GM23338 (cell line): ENCODE results near the gene ADD1. TPM values are rescaled to one million over a fixed set of nuclear protein-coding genes. Genes with fewer than 3 reads are reported as not detected.

Experiments
- ATAC-seq: fragments of 200-7000 bp; cut with Tn5 transposase; 3 replicates; pipeline ENCODE4 v1.9.1; 2020
- DNase-seq: peaks from one replicate; pipeline ENCODE4 v3.0.0-alpha.2; 2015; ENCODE audit warnings: low spot score
- H2AFZ ChIP-seq: fragments of 200-600 bp; sonication (generic); 2 replicates; pipeline ENCODE4 v1.8.0; 2016; ENCODE audit warnings: antibody characterized with exemption, mild to moderate bottlenecking, moderate library complexity
- H3F3A ChIP-seq: fragments of 200-600 bp; sonication (generic); replicated peaks from 2 replicates; pipeline ENCODE4 v1.8.0; 2017; ENCODE audit warnings: antibody characterized with exemption, mixed run types, low read depth
- H3K27ac ChIP-seq: fragments of 200-600 bp; sonication (generic); 2 replicates; pipeline ENCODE4 v1.6.1; 2016; ENCODE audit warnings: low read depth
- H3K27me3 ChIP-seq: fragments of 200-600 bp; sonication (generic); 2 replicates; pipeline ENCODE4 v1.8.0; 2016; ENCODE audit warnings: mild to moderate bottlenecking, mixed run types, moderate library complexity; ENCODE audit not compliant: insufficient read depth
- H3K36me3 ChIP-seq: fragments of 200-600 bp; sonication (generic); 2 replicates; pipeline ENCODE4 v1.8.0; 2016; ENCODE audit warnings: mild to moderate bottlenecking; ENCODE audit not compliant: insufficient read depth
- H3K4me1 ChIP-seq: fragments of 200-600 bp; sonication (generic); 2 replicates; pipeline ENCODE4 v1.8.0; 2016; ENCODE audit warnings: mild to moderate bottlenecking, moderate library complexity; ENCODE audit not compliant: insufficient read depth
- H3K4me2 ChIP-seq: fragments of 200-600 bp; sonication (generic); 2 replicates; pipeline ENCODE4 v1.7.1; 2017; ENCODE audit warnings: mixed run types
- H3K4me3 ChIP-seq: fragments of 200-600 bp; sonication (generic); 2 replicates; pipeline ENCODE4 v1.6.1; 2016; ENCODE audit warnings: mixed run types
- H3K79me2 ChIP-seq: fragments of 200-600 bp; sonication (generic); replicated peaks from 2 replicates; pipeline ENCODE4 v1.8.0; 2017; ENCODE audit warnings: mild to moderate bottlenecking; ENCODE audit not compliant: insufficient read depth
- H3K9me2 ChIP-seq: fragments of 200-600 bp; sonication (generic); 2 replicates; pipeline ENCODE4 v1.8.0; 2017; ENCODE audit not compliant: insufficient read depth
- H4K20me1 ChIP-seq: fragments of 200-600 bp; sonication (generic); replicated peaks from 2 replicates; pipeline ENCODE4 v1.8.0; 2017; ENCODE audit warnings: mild to moderate bottlenecking; ENCODE audit not compliant: insufficient read depth
- H3K27ac Mint-ChIP-seq: 2 replicates; pipeline ENCODE4 v1.8.0; 2020; ENCODE audit warnings: inconsistent platforms, mild to moderate bottlenecking, moderate library complexity, mixed read lengths
- H3K27me3 Mint-ChIP-seq: 3 replicates; pipeline ENCODE4 v1.8.0; 2022; ENCODE audit warnings: low read depth, mild to moderate bottlenecking, moderate library complexity, mixed read lengths, inconsistent platforms; ENCODE audit not compliant: insufficient read depth, poor library complexity
- H3K36me3 Mint-ChIP-seq: 3 replicates; pipeline ENCODE4 v1.8.0; 2021; ENCODE audit warnings: low read depth, mild to moderate bottlenecking, inconsistent platforms, moderate library complexity, mixed read lengths
- H3K4me1 Mint-ChIP-seq: 3 replicates; pipeline ENCODE4 v1.8.0; 2020; ENCODE audit warnings: mild to moderate bottlenecking, inconsistent platforms, mixed read lengths
- H3K4me3 Mint-ChIP-seq: 3 replicates; pipeline ENCODE4 v1.8.0; 2021; ENCODE audit warnings: moderate library complexity, mild to moderate bottlenecking, inconsistent platforms, mixed read lengths
- H3K9me3 Mint-ChIP-seq: 3 replicates; pipeline ENCODE4 v1.8.0; 2020; ENCODE audit warnings: moderate library complexity, mild to moderate bottlenecking, inconsistent platforms, mixed read lengths
- CREB1 ChIP-seq: fragments of 250-450 bp; sonication (Bioruptor Pico); IDR thresholded peaks from 2 replicates; pipeline ENCODE4 v1.5.0; 2020; ENCODE audit warnings: low read depth, mild to moderate bottlenecking, moderate library complexity
- CTCF ChIP-seq, 2 experiments: fragments of 200-600 bp in 1 of 2; sonication (generic) in 1 of 2; conservative IDR thresholded peaks; 2 replicates each; pipeline versions ENCODE4 v1.5.1 to v1.6.1; 2016 to 2017; ENCODE audit warnings: antibody characterized with exemption in 2 of 2, low read depth in 2 of 2, mild to moderate bottlenecking in 2 of 2, moderate library complexity in 1 of 2
- ETS1 ChIP-seq: IDR thresholded peaks from 2 replicates; pipeline ENCODE4 v1.6.1; 2016; ENCODE audit warnings: antibody characterized with exemption
- EZH2 ChIP-seq: fragments of 200-600 bp; sonication (generic); IDR thresholded peaks from one replicate; pipeline ENCODE4 v1.8.0; 2017; ENCODE audit warnings: antibody characterized with exemption, mild to moderate bottlenecking, low read depth; ENCODE audit not compliant: unreplicated experiment
- EZH2phosphoT487 ChIP-seq: fragments of 200-600 bp; sonication (generic); IDR thresholded peaks from one replicate; pipeline ENCODE4 v1.8.1; 2018; ENCODE audit warnings: antibody characterized with exemption; ENCODE audit not compliant: unreplicated experiment
- JUNB ChIP-seq: IDR thresholded peaks from one replicate; pipeline ENCODE4 v1.6.1; 2016; ENCODE audit warnings: antibody characterized with exemption; ENCODE audit not compliant: unreplicated experiment
- NANOG ChIP-seq: IDR thresholded peaks from 2 replicates; pipeline ENCODE4 v1.6.1; 2016; ENCODE audit warnings: antibody characterized with exemption, borderline replicate concordance
- POLR2AphosphoS5 ChIP-seq: IDR thresholded peaks from 2 replicates; pipeline ENCODE4 v1.6.1; 2016; ENCODE audit warnings: antibody characterized with exemption, low read depth
- REST ChIP-seq: IDR thresholded peaks from one replicate; pipeline ENCODE4 v1.6.1; 2018; ENCODE audit warnings: antibody characterized with exemption; ENCODE audit not compliant: unreplicated experiment
- STAT1 ChIP-seq: IDR thresholded peaks from one replicate; pipeline ENCODE4 v1.6.1; 2016; ENCODE audit warnings: antibody characterized with exemption; ENCODE audit not compliant: unreplicated experiment
- ZNF114 ChIP-seq: fragments of 250-450 bp; sonication (Bioruptor Pico); IDR thresholded peaks from 2 replicates; pipeline ENCODE4 v1.5.0; 2020; ENCODE audit warnings: mild to moderate bottlenecking, moderate library complexity
- ZNF331 ChIP-seq: fragments of 250-450 bp; sonication (Bioruptor Pico); IDR thresholded peaks from 2 replicates; pipeline ENCODE4 v1.5.0; 2020; ENCODE audit warnings: low read depth, mild to moderate bottlenecking, moderate library complexity
- ZNF462 ChIP-seq: fragments of 250-450 bp; sonication (Bioruptor Pico); IDR thresholded peaks from 2 replicates; pipeline ENCODE4 v1.5.0; 2020; ENCODE audit warnings: mild to moderate bottlenecking, moderate library complexity
- polyA plus RNA-seq: library from polyadenylated mRNA; unstranded; fragments of >200 nt; fragmentation: Nextera tagmentation; extraction: Ambion mirVana; gene quantifications from 2 replicates; pipeline ENCODE4 v1.2.1, GENCODE V29; 2016
- total RNA-seq: library from RNA; depleted of rRNA; stranded (reverse); fragments of >200 nt; shearing (Covaris generic); gene quantifications from 2 replicates; pipeline ENCODE4 v1.2.3, GENCODE V29; 2014

Gene ADD1
- total and polyA plus RNA-seq, 2 experiments from 2014 or later = 126 to 144 TPM

- H4K20me1 ChIP-seq = peaks cover 6% of the 10 kb centered on the region
These were observed 26.0 kb downstream of the ADD1 start for GRCh38 chr4:2869659-2870058.

More at GRCh38 chr4:2869659-2870058, 26.0 kb downstream of the ADD1 start:
- Mint-ChIP-seq H3K27ac (peak overlapping the region; percentile 2; the same call in 1 of the 2 replicates), H3K36me3 (no peaks in the 10 kb centered on the region), H3K9me3 (no peaks in the 10 kb centered on the region), H3K27me3 (peaks cover 2% of the 10 kb centered on the region), H3K4me1 (peaks cover 47% of the 10 kb centered on the region), H3K4me3 (no peak overlapping the region; the same call in 2 of the 3 replicates)
- H3F3A ChIP-seq = 0 out of 2 replicates have a peak, but pooled peaks cover 2% of the 10 kb centered on the region
- peaks cover 99% of the 10 kb centered on the region for H3K79me2 ChIP-seq
- peaks cover 54% of the 10 kb centered on the region for H3K4me1 ChIP-seq
- H3K9me2 ChIP-seq = no peaks in the 10 kb centered on the region
- ATAC-seq (no peak), DNase-seq (no peak)
- peak overlapping the region; percentile 48; the same call in 1 of the 2 replicates for H3K27ac ChIP-seq
- TF ChIP-seq JUNB (no peak), CTCF (conservative IDR thresholded peaks at IDR 0.05; ENCODE audit: low read depth in 2 of 2) (no peak), ETS1 (no peak), CREB1 (CRISPR knock-in tag) (no peak), REST (no peak), POLR2AphosphoS5 (no peak), STAT1 (no peak), EZH2phosphoT487 (no peak), ZNF114 (CRISPR knock-in tag) (no peak), ZNF462 (CRISPR knock-in tag) (no peak), NANOG (no peak), EZH2 (no peak), ZNF331 (CRISPR knock-in tag) (no peak)
- no peaks in the 10 kb centered on the region for H3K36me3 ChIP-seq
- peak overlapping the region; percentile 44; the same call in 1 of the 2 replicates for H3K4me2 ChIP-seq
- H3K27me3 ChIP-seq = no peaks in the 10 kb centered on the region
- H2AFZ ChIP-seq = no peak overlapping the region
- H3K4me3 ChIP-seq = peak overlapping the region; percentile 15; the same call in 1 of the 2 replicates
